Measurements from ENCODE around the gene INSM1.

INSM1 gene

GRCh38 chr20:20393207-20394120 is 25.6 kb downstream of the INSM1 start:
- no peak for DNase-seq (ENCODE audit: low spot score)

DNA sequence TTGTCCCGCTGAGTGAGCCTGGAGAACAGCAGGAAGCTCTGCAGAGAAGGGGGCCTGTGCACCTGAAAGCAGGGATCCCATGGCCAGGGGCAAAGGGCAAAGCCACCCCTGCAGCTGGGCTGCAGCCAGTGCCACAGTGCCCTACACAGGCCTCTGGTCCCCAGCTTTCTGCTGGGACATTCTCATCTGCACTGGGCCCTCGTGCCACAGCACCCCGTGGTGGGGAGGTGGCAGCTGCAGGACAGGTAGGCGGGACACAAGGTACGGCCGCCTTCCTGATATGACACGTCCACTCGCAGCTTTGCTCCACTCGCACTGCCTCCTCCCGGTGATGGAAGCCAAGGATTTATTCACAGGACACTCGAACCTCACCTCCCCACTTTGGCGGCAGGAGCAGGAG is 27.2 kb downstream of the INSM1 start:
- no peak for DNase-seq (ENCODE audit: low spot score)

GRCh38 chr20:20395903-20396568 is 28.1 kb downstream of the INSM1 start:
- DNase-seq (ENCODE audit: low spot score): peak; percentile 79

GRCh38 chr20:20396794-20397193 is 28.9 kb downstream of the INSM1 start:
- DNase-seq (ENCODE audit: low spot score): no peak

DNA sequence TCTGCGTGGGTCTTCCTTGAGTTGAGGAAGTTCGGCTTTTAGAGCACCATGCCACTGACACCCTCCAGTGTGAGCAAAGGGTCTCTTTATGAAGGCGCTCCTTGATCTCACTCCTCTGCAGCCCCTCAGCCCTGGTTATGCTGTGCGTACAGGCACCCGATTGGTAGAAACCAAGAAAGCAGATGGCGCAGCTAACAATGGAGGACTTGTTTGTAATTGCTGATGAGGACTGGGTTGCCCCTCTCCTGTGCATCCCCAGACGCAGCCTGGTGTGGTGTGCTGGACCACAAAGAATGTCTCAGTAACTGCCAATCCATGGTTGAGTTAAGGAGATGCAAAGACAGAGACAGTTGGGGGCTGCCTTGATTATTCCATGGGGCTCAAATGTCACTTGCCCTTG is 30.2 kb downstream of the INSM1 start:
- DNase-seq (ENCODE audit: low spot score): no peak

- DNase-seq (ENCODE audit: low spot score): no peak
These were observed 31.9 kb downstream of the INSM1 start for GRCh38 chr20:20399531-20400500.

DNA sequence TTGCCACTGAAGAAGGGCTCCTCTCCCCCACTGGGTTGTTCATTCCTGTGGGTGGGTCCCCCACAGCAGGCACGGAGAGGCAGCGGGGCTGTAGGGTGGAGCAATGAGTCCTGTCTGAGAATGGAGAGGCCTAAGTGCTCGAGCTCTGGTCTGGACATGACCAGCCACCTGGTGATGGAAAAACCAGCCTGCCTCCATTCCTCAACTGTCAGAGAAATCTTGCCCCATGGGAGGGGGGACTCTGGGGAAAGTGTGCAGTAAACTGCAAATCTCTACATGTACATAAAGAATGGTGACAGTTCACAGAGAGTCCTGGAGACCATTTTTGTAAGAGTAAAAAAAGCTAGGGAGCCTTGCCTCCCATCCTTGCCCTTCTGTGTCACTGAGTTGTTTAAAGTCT is 34.1 kb downstream of the INSM1 start:
- no peak for DNase-seq (ENCODE audit: low spot score)

GRCh38 chr20:20404633-20405032 is 36.7 kb downstream of the INSM1 start:
- DNase-seq (ENCODE audit: low spot score): no peak

- peak; percentile 54 for DNase-seq (ENCODE audit: low spot score)
These were observed 37.7 kb downstream of the INSM1 start for GRCh38 chr20:20405623-20406022.

- DNase-seq (ENCODE audit: low spot score): no peak
These were observed 38.4 kb downstream of the INSM1 start for GRCh38 chr20:20406306-20406705.

DNA sequence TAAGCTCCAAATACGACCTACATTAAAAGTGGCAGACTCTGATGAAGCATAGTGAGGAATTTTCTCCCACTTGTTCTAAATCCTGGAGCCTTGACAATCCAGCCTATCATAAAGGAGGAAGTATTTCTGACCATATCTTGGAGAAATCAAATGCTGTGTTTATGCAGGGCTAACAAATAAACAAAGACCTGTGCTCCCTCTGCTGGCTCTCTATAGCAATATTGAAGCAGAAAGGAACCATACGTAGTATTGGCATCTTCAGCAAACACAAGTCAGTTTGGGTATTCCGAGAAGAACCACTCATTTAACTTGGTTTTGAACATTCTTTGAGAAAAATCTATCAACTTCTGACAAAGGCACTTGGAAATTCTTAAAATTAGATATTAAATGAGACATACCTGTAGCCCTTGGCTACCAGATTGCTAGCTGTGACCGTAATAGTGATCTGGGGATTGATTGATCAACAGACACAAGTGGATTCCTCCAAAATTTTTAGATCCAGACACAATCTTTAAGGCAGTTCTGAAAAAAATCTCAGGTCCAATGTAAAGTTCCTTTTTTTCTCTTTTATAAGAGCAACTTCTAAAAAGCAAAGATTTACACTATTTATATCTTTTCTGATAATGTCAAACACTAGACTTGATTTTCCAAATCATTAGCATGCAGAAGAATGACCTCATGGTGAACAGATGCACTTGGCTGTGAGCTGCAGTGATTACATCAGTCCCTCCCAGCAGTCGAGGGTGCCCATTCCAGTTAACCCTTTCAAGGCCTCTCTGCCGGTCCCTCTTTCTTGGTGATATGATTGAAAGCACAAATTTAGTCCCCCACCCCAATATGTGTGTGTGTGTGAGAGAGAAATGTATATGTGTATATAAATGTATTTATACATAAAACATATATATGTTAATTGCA is 40.2 kb downstream of the INSM1 start:
- peak; percentile 69 for DNase-seq (ENCODE audit: low spot score)

GRCh38 chr20:20409331-20409730 is 41.4 kb downstream of the INSM1 start:
- DNase-seq (ENCODE audit: low spot score): no peak

DNA sequence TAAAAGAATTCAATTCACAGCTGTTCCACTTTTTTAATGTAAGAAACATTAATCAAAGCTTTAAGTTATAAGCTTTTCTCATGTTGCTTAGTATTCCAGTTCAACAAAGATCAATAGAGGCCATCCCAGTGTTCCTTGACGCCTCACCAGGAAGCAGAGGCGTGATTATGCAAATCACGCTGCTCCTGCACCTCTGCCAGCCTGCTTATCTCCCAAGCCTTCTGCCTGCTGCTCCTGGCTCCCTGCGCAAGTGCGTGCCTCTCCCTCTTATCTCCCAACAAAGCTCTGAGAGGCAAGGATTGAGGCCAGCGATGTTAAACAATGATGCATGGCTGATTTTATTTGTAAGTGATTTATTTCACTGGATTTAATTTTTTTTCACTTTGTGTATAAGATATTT is 42.8 kb downstream of the INSM1 start:
- DNase-seq (ENCODE audit: low spot score): peak; percentile 61

DNA sequence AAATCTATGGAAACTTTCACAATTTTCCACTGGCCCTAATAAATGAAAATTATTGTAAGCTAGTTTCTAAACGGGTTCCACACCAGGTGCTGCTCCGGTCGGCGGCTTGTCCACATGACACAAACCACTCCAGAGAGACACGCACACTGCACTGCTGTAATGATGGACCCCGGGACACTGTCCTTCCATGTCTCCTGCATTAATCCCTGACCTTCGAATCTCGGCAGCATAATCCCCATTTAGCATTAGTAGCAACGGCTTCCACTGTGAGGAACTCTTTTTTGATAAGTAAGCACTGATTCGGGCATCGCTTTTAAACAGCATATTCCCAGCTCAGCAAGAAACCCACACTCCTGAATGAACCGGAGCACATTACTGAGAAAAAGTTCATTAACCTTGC is 43.5 kb downstream of the INSM1 start:
- no peak for DNase-seq (ENCODE audit: low spot score)

DNA sequence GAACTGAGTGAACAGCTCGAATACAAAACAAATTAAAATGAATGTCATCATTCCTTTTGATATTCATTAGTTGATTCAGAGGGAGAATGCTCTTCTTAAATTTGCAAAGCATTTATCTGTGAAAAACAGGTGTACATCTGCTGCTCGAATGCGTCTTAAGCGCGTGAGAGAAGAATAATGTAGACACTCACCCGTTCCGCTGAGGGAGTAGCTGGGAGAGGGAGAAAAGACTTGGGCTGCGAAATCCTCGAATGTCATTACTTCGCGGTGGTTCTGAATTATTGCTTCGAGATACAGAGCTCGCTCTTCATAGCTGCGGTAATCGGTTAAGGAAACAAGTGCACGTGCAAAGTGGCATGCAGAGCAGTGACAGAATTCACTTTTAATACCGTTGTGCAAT is 43.9 kb downstream of the INSM1 start:
- no peak for DNase-seq (ENCODE audit: low spot score)

DNA sequence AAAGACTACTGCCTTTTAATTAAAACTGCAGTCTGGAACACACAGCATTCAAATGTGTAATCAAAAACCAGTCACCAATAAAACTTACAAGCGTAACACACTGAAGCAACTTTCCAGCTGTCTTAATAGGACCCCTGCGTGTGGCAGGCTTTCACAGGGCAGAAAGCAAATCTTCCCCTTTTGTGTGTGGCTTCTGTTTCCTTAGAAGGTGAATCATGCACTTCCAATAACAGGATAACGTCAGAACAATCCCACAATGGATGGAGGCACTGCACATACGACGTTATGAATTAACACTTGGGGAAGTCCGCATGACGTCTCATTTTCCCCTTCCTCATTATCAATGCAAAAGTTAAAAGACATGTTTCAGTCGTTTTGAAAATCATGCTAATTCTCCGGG is 44.8 kb downstream of the INSM1 start:
- DNase-seq (ENCODE audit: low spot score): no peak

GRCh38 chr20:20413810-20414281 is 45.9 kb downstream of the INSM1 start:
- no peak for DNase-seq (ENCODE audit: low spot score)

DNA sequence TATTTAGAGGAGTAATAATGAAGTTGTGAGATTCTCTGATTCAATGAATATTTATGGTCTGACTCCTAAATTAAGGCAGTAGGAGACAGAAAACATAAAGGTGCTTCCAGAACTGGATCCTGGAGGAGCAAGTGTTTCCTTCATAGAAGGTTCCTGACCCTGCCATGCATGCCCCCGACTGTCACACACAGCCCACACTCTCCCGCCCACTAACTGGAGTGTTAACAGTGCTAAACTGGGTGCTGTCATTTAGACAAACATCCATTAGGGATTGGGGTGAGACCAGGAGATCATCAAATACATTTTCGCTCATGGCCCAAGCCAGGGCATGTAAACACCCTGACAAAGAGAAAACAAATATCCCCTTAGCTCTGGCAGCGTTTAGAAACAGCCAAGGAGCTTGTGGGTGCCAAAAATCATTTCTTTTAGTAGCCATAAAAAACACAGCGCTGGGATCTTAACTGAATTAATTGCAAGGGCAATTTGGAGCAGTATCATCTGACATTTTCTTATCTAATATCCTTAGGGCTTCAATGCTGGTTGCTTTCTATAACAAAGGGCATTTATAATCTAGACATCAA is 46.8 kb downstream of the INSM1 start:
- no peak for DNase-seq (ENCODE audit: low spot score)

- DNase-seq (ENCODE audit: low spot score): no peak
These were observed 47.4 kb downstream of the INSM1 start for GRCh38 chr20:20415321-20415720.

All from SK-N-DZ (cell line).